Gastroesophageal sphincter (tissue), 4 donors: Measurements from ENCODE around the gene OTUB2. TPM values are rescaled to one million over a fixed set of nuclear protein-coding genes. Genes with fewer than 3 reads are reported as not detected.

Source experiments
- ATAC-seq: fragments of 150-250 bp; one replicate; pipeline ENCODE4 v1.9.1; 2016; ENCODE audit warnings: mild to moderate bottlenecking, moderate library complexity
- H3K27ac ChIP-seq, 4 donors: fragments of 200-600 bp; sonication (generic) in 3 of 4; 1 replicate in 3 of 4; 2 replicates in 1 of 4; pipeline ENCODE4 v1.5.1; 2016 to 2019
- H3K27me3 ChIP-seq: fragments of 200-600 bp; sonication (generic); one replicate; pipeline ENCODE4 v1.5.1; 2019
- H3K36me3 ChIP-seq, 2 donors: fragments of 200-600 bp; sonication (generic); one replicate each; pipeline ENCODE4 v1.5.1; 2019; ENCODE audit warnings: control low read depth in 1 of 2
- H3K4me1 ChIP-seq, 3 donors: fragments of 200-600 bp; sonication (generic); 1 replicate in 2 of 3; 2 replicates in 1 of 3; pipeline ENCODE4 v1.5.1; 2016 to 2019; ENCODE audit warnings: control low read depth in 2 of 3
- H3K4me3 ChIP-seq, 2 donors: fragments of 200-600 bp; sonication (generic); one replicate each; pipeline ENCODE4 v1.5.1; 2019; ENCODE audit warnings: mild to moderate bottlenecking in 1 of 2, moderate library complexity in 1 of 2
- H3K9me3 ChIP-seq, 3 donors: fragments of 200-600 bp; sonication (generic); one replicate each; pipeline ENCODE4 v1.5.1; 2017 to 2019; ENCODE audit warnings: control low read depth in 2 of 3
- EP300 ChIP-seq: sonication (generic); formaldehyde crosslinking; IDR thresholded peaks from one replicate; pipeline ENCODE4 v1.6.1; 2017; ENCODE audit warnings: antibody characterized with exemption, mild to moderate bottlenecking
- POLR2A ChIP-seq, 2 donors: fragments of 450-650 bp; IDR thresholded peaks; one replicate each; pipeline ENCODE4 v1.6.1; 2017; ENCODE audit warnings: antibody characterized with exemption in 2 of 2, mild to moderate bottlenecking in 2 of 2, moderate library complexity in 1 of 2
- POLR2AphosphoS5 ChIP-seq: sonication (generic); formaldehyde crosslinking; IDR thresholded peaks from one replicate; pipeline ENCODE4 v1.6.1; 2017; ENCODE audit warnings: antibody characterized with exemption
- WGBS, 2 donors: methylation state at CpG; one replicate each; pipeline ENCODE4 v1.1.5; 2018; ENCODE audit warnings: low coverage in 1 of 2; 5-methylcytosine and 5-hydroxymethylcytosine counted together
- total RNA-seq, 4 donors: library from RNA; depleted of rRNA; stranded (reverse); fragments of >200 nt; gene quantifications; one replicate each; pipeline ENCODE4 v1.1.0, GENCODE V29; 2016
- TF ChIP-seq, protein P1 (sequence below), 4 experiments: fragments of 200-600 bp in 2 of 4; fragments of 450-650 bp in 2 of 4; sonication (generic) in 1 of 4; IDR thresholded peaks; one replicate each; pipeline ENCODE4 v1.5.1; 2017 to 2019; ENCODE audit warnings: antibody characterized with exemption in 4 of 4, mild to moderate bottlenecking in 2 of 4, moderate library complexity in 2 of 4

The OTUB2 gene
- total RNA-seq, 4 donors from 2014 or later, result 0.16 to 0.84 (median 0.65) TPM

GRCh38 chr14:93984070-93984469 lies 42.1 kb upstream of the OTUB2 start:
- TF ChIP-seq, protein P1, sequence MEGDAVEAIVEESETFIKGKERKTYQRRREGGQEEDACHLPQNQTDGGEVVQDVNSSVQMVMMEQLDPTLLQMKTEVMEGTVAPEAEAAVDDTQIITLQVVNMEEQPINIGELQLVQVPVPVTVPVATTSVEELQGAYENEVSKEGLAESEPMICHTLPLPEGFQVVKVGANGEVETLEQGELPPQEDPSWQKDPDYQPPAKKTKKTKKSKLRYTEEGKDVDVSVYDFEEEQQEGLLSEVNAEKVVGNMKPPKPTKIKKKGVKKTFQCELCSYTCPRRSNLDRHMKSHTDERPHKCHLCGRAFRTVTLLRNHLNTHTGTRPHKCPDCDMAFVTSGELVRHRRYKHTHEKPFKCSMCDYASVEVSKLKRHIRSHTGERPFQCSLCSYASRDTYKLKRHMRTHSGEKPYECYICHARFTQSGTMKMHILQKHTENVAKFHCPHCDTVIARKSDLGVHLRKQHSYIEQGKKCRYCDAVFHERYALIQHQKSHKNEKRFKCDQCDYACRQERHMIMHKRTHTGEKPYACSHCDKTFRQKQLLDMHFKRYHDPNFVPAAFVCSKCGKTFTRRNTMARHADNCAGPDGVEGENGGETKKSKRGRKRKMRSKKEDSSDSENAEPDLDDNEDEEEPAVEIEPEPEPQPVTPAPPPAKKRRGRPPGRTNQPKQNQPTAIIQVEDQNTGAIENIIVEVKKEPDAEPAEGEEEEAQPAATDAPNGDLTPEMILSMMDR (IDR thresholded peaks at IDR 0.05), result no peak
- TF ChIP-seq POLR2AphosphoS5, result no peak
- TF ChIP-seq POLR2A (IDR thresholded peaks at IDR 0.05), result no peak
- Histone ChIP-seq H3K9me3 (no peaks in the 10 kb centered on the region), H3K36me3 (no peaks in the 10 kb centered on the region), H3K27ac (peak overlapping the region in 3 of 4 donors; percentile 87 to 96 (median 89)), H3K4me3 (no peak overlapping the region), H3K4me1 (peaks cover 5 to 73% (median 9%) of the 10 kb centered on the region in 3 donors), H3K27me3 (no peaks in the 10 kb centered on the region)
- 29 to 75% methylated on average over 1 of the region's 3 CpGs for WGBS, 2 donors
- ATAC-seq, result no peak

GRCh38 chr14:93984987-93985410 lies 41.1 kb upstream of the OTUB2 start:
- Histone ChIP-seq H3K36me3 (no peaks in the 10 kb centered on the region), H3K27ac (peak overlapping the region; percentile 24 to 89 (median 72)), H3K4me3 (no peak overlapping the region), H3K27me3 (no peaks in the 10 kb centered on the region), H3K9me3 (no peaks in the 10 kb centered on the region), H3K4me1 (peaks cover 5 to 69% (median 9%) of the 10 kb centered on the region in 3 donors)
- peak; percentile 54 for ATAC-seq
- WGBS, 2 donors, result 9 to 17% methylated on average over 1 of the region's 7 CpGs
- TF ChIP-seq, protein P1 (IDR thresholded peaks at IDR 0.05), result peak in 3 of 4 experiments; percentile 49 to 88 (median 81)
- no peak for TF ChIP-seq EP300
- no peak for TF ChIP-seq POLR2A (IDR thresholded peaks at IDR 0.05)
- TF ChIP-seq POLR2AphosphoS5, result peak; percentile 69

DNA sequence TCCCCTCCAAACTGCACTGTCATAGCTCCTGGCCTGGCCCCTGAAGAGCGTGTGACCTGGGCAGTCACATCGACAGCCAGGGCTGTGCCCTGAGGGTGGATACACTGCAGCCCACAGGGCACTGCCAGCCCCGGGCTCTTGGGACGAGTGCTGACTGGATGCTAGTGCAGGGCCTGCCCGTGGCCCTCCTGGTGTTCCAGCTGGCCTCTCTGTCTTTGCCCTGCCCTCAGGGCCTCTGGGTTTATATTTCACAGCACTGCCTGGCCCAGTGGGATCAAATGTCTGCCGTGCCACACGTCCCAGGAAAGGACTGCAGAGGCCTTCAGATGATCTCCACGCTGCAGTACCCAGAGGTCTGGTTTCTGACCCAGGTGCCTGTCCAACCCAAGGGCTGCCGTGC lies 39.2 kb upstream of the OTUB2 start:
- peaks cover 0 to 49% (median 4%) of the 10 kb centered on the region in 3 donors for H3K4me1 ChIP-seq
- H3K4me3 ChIP-seq, result no peak overlapping the region
- no peaks in the 10 kb centered on the region for H3K27me3 ChIP-seq
- no CpG with 5 or more reads among the region's 9 CpGs for WGBS, 2 donors
- no peak for TF ChIP-seq POLR2AphosphoS5
- TF ChIP-seq EP300, result no peak
- H3K27ac ChIP-seq, result peak overlapping the region in 3 of 4 donors; percentile 47 to 67 (median 59)
- no peaks in the 10 kb centered on the region for H3K36me3 ChIP-seq
- ATAC-seq, result no peak
- H3K9me3 ChIP-seq, result no peaks in the 10 kb centered on the region

DNA sequence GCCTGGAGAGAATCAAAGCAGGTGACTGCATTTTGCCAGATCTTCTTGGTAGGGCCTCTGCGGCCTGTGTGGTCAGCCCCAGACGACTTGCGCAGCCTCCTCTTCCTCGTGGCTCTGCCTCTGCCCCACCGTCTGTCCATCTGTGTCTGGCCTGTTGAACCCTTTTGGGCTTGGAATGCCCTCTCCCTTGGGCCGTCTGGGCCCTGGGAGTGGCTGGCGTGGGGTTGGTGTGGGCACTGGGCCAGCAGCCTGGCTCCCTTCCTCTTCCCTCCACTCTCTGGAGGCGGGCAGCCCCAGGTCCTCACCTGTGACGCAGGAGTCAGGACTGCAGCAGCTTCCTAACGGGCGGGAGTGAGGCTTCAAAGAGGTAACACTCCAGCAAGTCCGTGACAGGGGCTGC lies 38.8 kb upstream of the OTUB2 start:
- no peak for ATAC-seq

GRCh38 chr14:93987815-93988476 lies 38.2 kb upstream of the OTUB2 start:
- Histone ChIP-seq H3K27me3 (no peaks in the 10 kb centered on the region), H3K36me3 (no peaks in the 10 kb centered on the region), H3K9me3 (no peaks in the 10 kb centered on the region), H3K4me3 (no peak overlapping the region), H3K27ac (peak overlapping the region in 3 of 4 donors; percentile 47 to 67 (median 59)), H3K4me1 (peaks cover 0 to 40% (median 4%) of the 10 kb centered on the region in 3 donors)
- ATAC-seq, result no peak
- 71% methylated on average over 1 of the region's 3 CpGs; no CpG with 5 or more reads in 1 of the 2 donors for WGBS, 2 donors
- TF ChIP-seq, protein P1 (IDR thresholded peaks at IDR 0.05), result no peak
- no peak for TF ChIP-seq POLR2A (IDR thresholded peaks at IDR 0.05)

More for the DNA sequence above, 38.8 kb upstream of the OTUB2 start:
- Histone ChIP-seq H3K4me1 (peaks cover 0 to 45% (median 4%) of the 10 kb centered on the region in 3 donors), H3K4me3 (no peak overlapping the region), H3K36me3 (no peaks in the 10 kb centered on the region), H3K27me3 (no peaks in the 10 kb centered on the region), H3K27ac (peak overlapping the region in 3 of 4 donors; percentile 47 to 67 (median 59)), H3K9me3 (no peaks in the 10 kb centered on the region)
- WGBS, 2 donors, result 91% methylated on average over 4 of the region's 12 CpGs; no CpG with 5 or more reads in 1 of the 2 donors
- TF ChIP-seq EP300, result no peak
- TF ChIP-seq POLR2A (IDR thresholded peaks at IDR 0.05), result no peak
- TF ChIP-seq, protein P1 (IDR thresholded peaks at IDR 0.05), result no peak
- TF ChIP-seq POLR2AphosphoS5, result no peak
